Ascending aorta (tissue), 2 donors: ENCODE results near the gene CACNB3. TPM values are rescaled to one million over a fixed set of nuclear protein-coding genes. Genes with fewer than 3 reads are reported as not detected.

Source experiments
- DNase-seq, 2 donors: peaks; one replicate each; pipeline ENCODE4 v3.0.0-alpha.2; 2019; ENCODE audit warnings: low spot score in 2 of 2
- H3K27ac ChIP-seq, 2 donors: fragments of 200-600 bp; sonication (generic); one replicate each; pipeline ENCODE4 v1.5.1; 2016 to 2017; ENCODE audit warnings: mild to moderate bottlenecking in 1 of 2
- H3K27me3 ChIP-seq: fragments of 200-600 bp; sonication (generic); one replicate; pipeline ENCODE4 v1.5.1; 2017
- H3K36me3 ChIP-seq, 2 donors: fragments of 200-600 bp; sonication (generic); one replicate each; pipeline ENCODE4 v1.5.1; 2016
- H3K4me1 ChIP-seq, 2 donors: fragments of 200-600 bp; sonication (generic); one replicate each; pipeline ENCODE4 v1.5.1; 2016 to 2017; ENCODE audit warnings: mild to moderate bottlenecking in 1 of 2
- H3K4me3 ChIP-seq, 2 donors: fragments of 200-600 bp; sonication (generic); one replicate each; pipeline ENCODE4 v1.5.1; 2016 to 2017; ENCODE audit warnings: mild to moderate bottlenecking in 1 of 2
- H3K9me3 ChIP-seq, 2 donors: fragments of 200-600 bp; sonication (generic); one replicate each; pipeline ENCODE4 v1.5.1; 2016
- CTCF ChIP-seq, 3 experiments: fragments of 200-600 bp in 2 of 3; fragments of 450-650 bp in 1 of 3; sonication (generic) in 2 of 3; IDR thresholded peaks; one replicate each; pipeline ENCODE4 v1.5.1; 2016 to 2019; ENCODE audit warnings: antibody characterized with exemption in 3 of 3, mild to moderate bottlenecking in 1 of 3, moderate library complexity in 1 of 3
- intact Hi-C: fragments of 100-400 bp; cut with DNase I; formaldehyde crosslinking; loops from one replicate; pipeline ENCODE4 v1.15.1; 2023
- total RNA-seq: library from RNA; depleted of rRNA; stranded (reverse); fragments of >200 nt; gene quantifications from one replicate; pipeline ENCODE4 v1.1.0, GENCODE V29; 2016

CACNB3 gene
- total RNA-seq, 1 donor from 2014 or later = 54.5 TPM

- Histone ChIP-seq H3K27ac (peak overlapping the region; percentile 89 to 93), H3K4me1 (peaks cover 25 to 41% of the 10 kb centered on the region in 2 donors), H3K36me3 (peaks cover 44 to 46% of the 10 kb centered on the region in 2 donors), H3K9me3 (no peaks in the 10 kb centered on the region), H3K4me3 (peak overlapping the region; percentile 30 to 42), H3K27me3 (no peaks in the 10 kb centered on the region)
- DNase-seq = peak; percentile 70 to 94
- TF ChIP-seq CTCF (IDR thresholded peaks at IDR 0.05) = no peak
- intact Hi-C loops = loop anchor here (1.0 to 2.0 kb wide), 2 partner anchors 9 to 177 kb away; partner anchors contain the start of genes ADCY6 and ARF3
These were observed 38.4 kb upstream of the CACNB3 start for GRCh38 chr12:48779869-48780268.

GRCh38 chr12:48780381-48781025 lies 37.8 kb upstream of the CACNB3 start:
- H3K27me3 ChIP-seq = no peaks in the 10 kb centered on the region
- peaks cover 25 to 41% of the 10 kb centered on the region in 2 donors for H3K4me1 ChIP-seq
- no peak for TF ChIP-seq CTCF (IDR thresholded peaks at IDR 0.05)
- peak overlapping the region; percentile 89 to 93 for H3K27ac ChIP-seq
- H3K4me3 ChIP-seq = peak overlapping the region; percentile 30 to 42
- intact Hi-C loops = loop anchor here (2.0 kb wide), 1 partner anchor 176 kb away; the partner anchor contains the start of gene ARF3
- H3K36me3 ChIP-seq = peaks cover 37 to 40% of the 10 kb centered on the region in 2 donors
- no peaks in the 10 kb centered on the region for H3K9me3 ChIP-seq
- DNase-seq = peak in 1 of 2 donors; percentile 69

- H3K36me3 ChIP-seq = peaks cover 23 to 26% of the 10 kb centered on the region in 2 donors
- no peaks in the 10 kb centered on the region for H3K9me3 ChIP-seq
- TF ChIP-seq CTCF (IDR thresholded peaks at IDR 0.05) = no peak
- intact Hi-C loops = loop anchor here (2.0 kb wide), 1 partner anchor 175 kb away; the partner anchor contains the start of gene ARF3
- H3K27me3 ChIP-seq = no peaks in the 10 kb centered on the region
- H3K4me3 ChIP-seq = peak overlapping the region; percentile 8 to 20
- peaks cover 32 to 50% of the 10 kb centered on the region in 2 donors for H3K4me1 ChIP-seq
- DNase-seq = no peak
- H3K27ac ChIP-seq = peak overlapping the region; percentile 89 to 93
These were observed 36.4 kb upstream of the CACNB3 start for GRCh38 chr12:48781750-48782456.

GRCh38 chr12:48782457-48783395 lies 35.6 kb upstream of the CACNB3 start:
- Histone ChIP-seq H3K27ac (peak overlapping the region; percentile 89 to 93), H3K4me3 (peak overlapping the region; percentile 8 to 20), H3K36me3 (peaks cover 16 to 18% of the 10 kb centered on the region in 2 donors), H3K27me3 (no peaks in the 10 kb centered on the region), H3K4me1 (peaks cover 32 to 50% of the 10 kb centered on the region in 2 donors), H3K9me3 (no peaks in the 10 kb centered on the region)
- intact Hi-C loops = no loop called here
- no peak for DNase-seq
- no peak for TF ChIP-seq CTCF (IDR thresholded peaks at IDR 0.05)

- TF ChIP-seq CTCF (IDR thresholded peaks at IDR 0.05) = no peak
- intact Hi-C loops = no loop called here
- Histone ChIP-seq H3K27ac (peak overlapping the region in 1 of 2 donors; percentile 93), H3K4me1 (peaks cover 32 to 50% of the 10 kb centered on the region in 2 donors), H3K9me3 (no peaks in the 10 kb centered on the region), H3K4me3 (no peak overlapping the region), H3K36me3 (peaks cover 12% of the 10 kb centered on the region in 2 donors), H3K27me3 (no peaks in the 10 kb centered on the region)
- no peak for DNase-seq
These were observed 34.9 kb upstream of the CACNB3 start for GRCh38 chr12:48783432-48783831.
